GM18511 (cell line): ENCODE results near the gene DGCR2.
A peak's percentile ranks its signal among the peaks of the same experiment; 100 is the strongest.
"Not testable (repeated sequence)": the region's sequence is repeated elsewhere in the genome, so short reads cannot be mapped to it uniquely, and the experiment has no call there.

Source experiments
- ATAC-seq: cut with Tn5 transposase; IDR thresholded peaks from one replicate; pipeline ENCODE4 v1.9.1; 2021; ENCODE audit warnings: mild to moderate bottlenecking, moderate library complexity; ENCODE audit not compliant: unreplicated experiment

The DGCR2 gene

GRCh38 chr22:19122143-19122751 lies at the start of gene DGCR2:
Gene DGCR2, minus strand, starts transcription at chr22:19122412. Its CDS starts 206 bp downstream, at chr22:19122206.
- peak; percentile 91 for ATAC-seq

- ATAC-seq: no peak
Observed at GRCh38 chr22:19169947-19170318, 47.7 kb upstream of the DGCR2 start.

GRCh38 chr22:19169002-19169946 lies 47.1 kb upstream of the DGCR2 start:
- no peak for ATAC-seq

GRCh38 chr22:19168088-19168890 lies 46.1 kb upstream of the DGCR2 start:
- ATAC-seq: no peak

- no peak for ATAC-seq
Observed at GRCh38 chr22:19167106-19167869, 45.1 kb upstream of the DGCR2 start.

- ATAC-seq: no peak
Observed at GRCh38 chr22:19166421-19166820, 44.2 kb upstream of the DGCR2 start.

- ATAC-seq: no peak
Observed at GRCh38 chr22:19164425-19164824, 42.2 kb upstream of the DGCR2 start.

GRCh38 chr22:19158649-19159048 lies 36.4 kb upstream of the DGCR2 start:
- not testable (repeated sequence) for ATAC-seq

- not testable (repeated sequence) for ATAC-seq
Observed at GRCh38 chr22:19156109-19156508, 33.9 kb upstream of the DGCR2 start.

- ATAC-seq: no peak
Observed at GRCh38 chr22:19152942-19153883, 31.0 kb upstream of the DGCR2 start.

GRCh38 chr22:19151329-19152191 lies 29.3 kb upstream of the DGCR2 start:
- no peak for ATAC-seq

GRCh38 chr22:19150482-19151328 lies 28.5 kb upstream of the DGCR2 start:
- ATAC-seq: no peak

- ATAC-seq: no peak
Observed at GRCh38 chr22:19149991-19150390, 27.8 kb upstream of the DGCR2 start, which contains the start of gene GSC2. Gene GSC2, minus strand, starts transcription at chr22:19150292. Its CDS starts 9 bp downstream, at chr22:19150283.

GRCh38 chr22:19149047-19149883 lies 27.1 kb upstream of the DGCR2 start:
- ATAC-seq: no peak

- no peak for ATAC-seq
Observed at GRCh38 chr22:19148417-19149046, 26.3 kb upstream of the DGCR2 start.

- ATAC-seq: no peak
Observed at GRCh38 chr22:19147195-19147780, 25.1 kb upstream of the DGCR2 start.
